ENCODE results near the gene ZNHIT6.

- TF ChIP-seq, protein P1, sequence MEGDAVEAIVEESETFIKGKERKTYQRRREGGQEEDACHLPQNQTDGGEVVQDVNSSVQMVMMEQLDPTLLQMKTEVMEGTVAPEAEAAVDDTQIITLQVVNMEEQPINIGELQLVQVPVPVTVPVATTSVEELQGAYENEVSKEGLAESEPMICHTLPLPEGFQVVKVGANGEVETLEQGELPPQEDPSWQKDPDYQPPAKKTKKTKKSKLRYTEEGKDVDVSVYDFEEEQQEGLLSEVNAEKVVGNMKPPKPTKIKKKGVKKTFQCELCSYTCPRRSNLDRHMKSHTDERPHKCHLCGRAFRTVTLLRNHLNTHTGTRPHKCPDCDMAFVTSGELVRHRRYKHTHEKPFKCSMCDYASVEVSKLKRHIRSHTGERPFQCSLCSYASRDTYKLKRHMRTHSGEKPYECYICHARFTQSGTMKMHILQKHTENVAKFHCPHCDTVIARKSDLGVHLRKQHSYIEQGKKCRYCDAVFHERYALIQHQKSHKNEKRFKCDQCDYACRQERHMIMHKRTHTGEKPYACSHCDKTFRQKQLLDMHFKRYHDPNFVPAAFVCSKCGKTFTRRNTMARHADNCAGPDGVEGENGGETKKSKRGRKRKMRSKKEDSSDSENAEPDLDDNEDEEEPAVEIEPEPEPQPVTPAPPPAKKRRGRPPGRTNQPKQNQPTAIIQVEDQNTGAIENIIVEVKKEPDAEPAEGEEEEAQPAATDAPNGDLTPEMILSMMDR (conservative IDR thresholded peaks at IDR 0.05; ENCODE audit: low read length) = 0 out of 2 replicates have a peak, but pooled peaks have one; percentile 25
- no peak for TF ChIP-seq EZH2phosphoT487 (IDR thresholded peaks at IDR 0.05; ENCODE audit: borderline replicate concordance, low read depth, low read length)
Measured at GRCh38 chr1:85612704-85613361, 95.4 kb downstream of the ZNHIT6 start.

Measured in OCI-LY7 (cell line).